Cardiac muscle cell (in vitro differentiated cells and primary cell): ENCODE results near the gene CDC42BPB. TPM values are rescaled to one million over a fixed set of nuclear protein-coding genes. Genes with fewer than 3 reads are reported as not detected.

Experiments used
- DNase-seq, 2 donors: peaks; one replicate each; pipeline versions ENCODE4 v3.0.0 to v3.0.0-alpha.2; 2010 to 2017; ENCODE audit warnings: low read depth in 1 of 2, low spot score in 1 of 2
- H3K27ac ChIP-seq: fragments of 200-600 bp; sonication (generic); 2 replicates; pipeline ENCODE4 v1.5.1; 2016
- H3K27me3 ChIP-seq: fragments of 200-600 bp; sonication (generic); 2 replicates; pipeline ENCODE4 v1.6.0; 2016; ENCODE audit warnings: control low read depth
- H3K36me3 ChIP-seq: fragments of 200-600 bp; sonication (generic); 2 replicates; pipeline ENCODE4 v1.5.1; 2016; ENCODE audit warnings: control low read depth
- H3K4me1 ChIP-seq: fragments of 200-600 bp; sonication (generic); 2 replicates; pipeline ENCODE4 v1.8.1; 2017; ENCODE audit warnings: low read depth, mild to moderate bottlenecking, mixed run types
- H3K4me3 ChIP-seq: fragments of 200-600 bp; sonication (generic); 2 replicates; pipeline ENCODE4 v1.5.1; 2016; ENCODE audit warnings: mild to moderate bottlenecking
- H3K9me3 ChIP-seq: fragments of 200-600 bp; sonication (generic); 2 replicates; pipeline ENCODE4 v1.5.1; 2017; ENCODE audit warnings: low read depth, mild to moderate bottlenecking, control low read depth
- polyA plus RNA-seq: library from polyadenylated mRNA; unstranded; fragments of >200 nt; fragmentation: Nextera tagmentation; extraction: Ambion mirVana; gene quantifications from 2 replicates; pipeline ENCODE4 v1.2.1, GENCODE V29; 2016
- total RNA-seq: library from RNA; depleted of rRNA; stranded (reverse); fragments of >200 nt; gene quantifications from 2 replicates; pipeline ENCODE4 v1.2.3, GENCODE V29; 2016
- TF ChIP-seq, protein P1 (sequence below): IDR thresholded peaks from 2 replicates; pipeline ENCODE4 v1.5.1; 2012; ENCODE audit warnings: low read depth, mild to moderate bottlenecking, low read length

Gene CDC42BPB
- total and polyA plus RNA-seq, 2 experiments from 2014 or later: 18.9 to 91.6 TPM

DNA sequence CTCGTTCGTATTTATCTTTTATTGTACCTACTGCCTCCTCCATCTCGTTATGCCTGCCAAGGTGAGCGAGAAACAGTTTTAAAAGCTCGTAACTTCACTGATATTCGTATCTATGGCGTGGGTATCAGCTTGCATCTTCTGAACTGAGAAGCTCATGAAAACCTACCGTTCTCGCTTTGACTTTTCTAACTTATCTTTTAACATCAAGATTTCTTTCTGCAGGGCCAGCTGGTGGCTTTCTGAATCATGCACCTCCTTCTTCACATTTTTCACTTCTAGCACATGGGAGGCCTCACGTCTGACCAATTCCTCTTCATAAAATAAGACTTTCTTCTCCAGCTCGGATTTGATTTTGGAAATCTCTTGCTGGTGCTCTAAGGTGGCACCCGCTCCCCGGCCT is 89.0 kb downstream of the CDC42BPB start:
- Histone ChIP-seq H3K4me3 (no peak overlapping the region), H3K4me1 (no peaks in the 10 kb centered on the region), H3K36me3 (peaks cover 65% of the 10 kb centered on the region), H3K9me3 (no peaks in the 10 kb centered on the region), H3K27ac (no peak overlapping the region), H3K27me3 (no peaks in the 10 kb centered on the region)
- TF ChIP-seq, protein P1, sequence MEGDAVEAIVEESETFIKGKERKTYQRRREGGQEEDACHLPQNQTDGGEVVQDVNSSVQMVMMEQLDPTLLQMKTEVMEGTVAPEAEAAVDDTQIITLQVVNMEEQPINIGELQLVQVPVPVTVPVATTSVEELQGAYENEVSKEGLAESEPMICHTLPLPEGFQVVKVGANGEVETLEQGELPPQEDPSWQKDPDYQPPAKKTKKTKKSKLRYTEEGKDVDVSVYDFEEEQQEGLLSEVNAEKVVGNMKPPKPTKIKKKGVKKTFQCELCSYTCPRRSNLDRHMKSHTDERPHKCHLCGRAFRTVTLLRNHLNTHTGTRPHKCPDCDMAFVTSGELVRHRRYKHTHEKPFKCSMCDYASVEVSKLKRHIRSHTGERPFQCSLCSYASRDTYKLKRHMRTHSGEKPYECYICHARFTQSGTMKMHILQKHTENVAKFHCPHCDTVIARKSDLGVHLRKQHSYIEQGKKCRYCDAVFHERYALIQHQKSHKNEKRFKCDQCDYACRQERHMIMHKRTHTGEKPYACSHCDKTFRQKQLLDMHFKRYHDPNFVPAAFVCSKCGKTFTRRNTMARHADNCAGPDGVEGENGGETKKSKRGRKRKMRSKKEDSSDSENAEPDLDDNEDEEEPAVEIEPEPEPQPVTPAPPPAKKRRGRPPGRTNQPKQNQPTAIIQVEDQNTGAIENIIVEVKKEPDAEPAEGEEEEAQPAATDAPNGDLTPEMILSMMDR: no peak
- DNase-seq: no peak

DNA sequence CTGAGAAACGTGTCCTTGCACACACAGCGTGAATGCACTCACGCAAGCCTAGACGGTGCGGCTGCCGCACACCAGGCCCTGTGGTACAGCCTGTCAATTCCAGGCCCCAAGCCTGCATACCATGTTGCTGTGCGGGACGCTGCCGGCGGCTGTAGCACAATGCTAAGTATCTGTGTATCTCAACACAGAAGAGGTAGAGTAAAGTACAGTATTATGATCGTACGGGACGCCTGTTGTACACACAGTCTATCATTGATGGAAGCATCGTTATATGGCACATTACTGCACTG is 89.9 kb downstream of the CDC42BPB start:
- Histone ChIP-seq H3K4me3 (no peak overlapping the region), H3K27ac (no peak overlapping the region), H3K27me3 (no peaks in the 10 kb centered on the region), H3K36me3 (peaks cover 72% of the 10 kb centered on the region), H3K4me1 (no peaks in the 10 kb centered on the region), H3K9me3 (no peaks in the 10 kb centered on the region)
- TF ChIP-seq, protein P1: no peak
- no peak for DNase-seq

DNA sequence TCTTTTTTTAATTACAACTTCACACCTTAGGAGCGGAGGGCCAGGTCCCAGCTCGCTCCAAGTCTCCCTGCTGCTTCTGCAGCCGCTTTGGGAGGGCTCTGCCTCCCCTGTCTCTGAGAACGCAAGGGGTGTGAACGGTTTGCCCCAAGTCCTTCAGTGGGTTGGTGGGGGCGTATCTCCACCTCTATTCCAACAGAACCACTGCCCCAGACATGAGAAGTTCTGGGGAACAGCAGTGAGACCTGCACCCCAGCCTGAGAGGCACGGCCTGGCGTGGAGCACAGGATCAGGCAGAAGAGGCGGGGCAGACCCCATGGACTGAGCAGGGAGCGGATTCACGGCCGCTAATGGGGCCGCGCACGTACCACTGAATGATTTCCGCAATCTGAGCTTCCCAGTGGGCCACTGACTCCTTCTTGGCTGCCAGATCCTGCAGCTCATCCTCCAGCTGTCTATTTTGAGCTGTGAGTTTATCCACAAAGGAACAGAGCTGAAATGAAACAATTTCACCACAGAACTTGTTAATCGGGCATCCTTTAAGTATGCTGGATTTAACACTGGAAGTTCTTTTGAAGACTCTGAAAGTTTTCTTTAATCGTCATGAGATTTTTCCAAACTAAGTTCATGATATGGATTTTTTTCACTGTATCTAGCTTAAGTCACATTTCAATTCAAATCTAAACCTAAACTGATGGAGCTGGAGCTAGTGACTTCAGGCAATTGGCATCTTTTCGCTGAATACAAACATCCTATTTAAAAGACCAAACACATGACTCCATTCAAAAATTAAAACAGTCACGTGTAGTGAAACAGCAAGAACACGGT is 90.5 kb downstream of the CDC42BPB start:
- H3K36me3 ChIP-seq: peaks cover 74% of the 10 kb centered on the region

DNA sequence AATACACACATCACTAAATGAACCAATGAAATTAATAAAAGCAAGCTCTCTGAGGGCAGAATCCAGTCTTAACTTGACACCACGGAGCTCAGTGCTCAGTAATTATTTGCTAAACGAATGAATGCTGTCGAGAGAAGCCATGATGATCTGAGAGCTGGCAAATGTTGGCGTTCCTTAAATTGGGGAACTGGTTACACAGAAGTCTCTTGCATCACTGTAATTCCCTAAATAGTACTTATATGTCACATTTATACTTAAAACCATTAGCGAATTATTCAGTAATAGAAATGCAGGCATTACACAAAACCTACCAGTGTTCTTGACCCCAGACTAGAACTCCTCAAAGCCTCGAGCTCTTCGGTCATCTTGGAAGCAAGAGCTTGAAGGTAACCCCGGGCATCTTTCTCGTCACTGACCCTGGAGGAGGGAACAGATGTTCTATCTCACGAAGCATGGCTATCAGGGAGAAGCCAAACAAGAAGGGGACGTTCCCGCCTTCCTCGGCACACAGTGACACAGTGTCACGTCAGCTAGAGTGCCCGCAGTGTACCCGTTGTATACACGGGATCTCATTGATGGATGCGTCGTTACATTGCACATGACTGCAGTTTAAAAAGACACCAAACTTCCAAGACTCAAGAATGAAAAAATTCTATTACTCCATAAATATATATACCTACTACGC is 91.2 kb downstream of the CDC42BPB start:
- Histone ChIP-seq H3K27me3 (no peaks in the 10 kb centered on the region), H3K36me3 (peaks cover 77% of the 10 kb centered on the region), H3K27ac (no peak overlapping the region), H3K9me3 (no peaks in the 10 kb centered on the region), H3K4me1 (no peaks in the 10 kb centered on the region), H3K4me3 (no peak overlapping the region)
- TF ChIP-seq, protein P1: no peak
- DNase-seq: no peak

More for the DNA sequence above, 90.5 kb downstream of the CDC42BPB start:
- Histone ChIP-seq H3K27me3 (no peaks in the 10 kb centered on the region), H3K4me3 (no peak overlapping the region), H3K4me1 (no peaks in the 10 kb centered on the region), H3K27ac (no peak overlapping the region), H3K9me3 (no peaks in the 10 kb centered on the region)
- TF ChIP-seq, protein P1: no peak
- DNase-seq: no peak

DNA sequence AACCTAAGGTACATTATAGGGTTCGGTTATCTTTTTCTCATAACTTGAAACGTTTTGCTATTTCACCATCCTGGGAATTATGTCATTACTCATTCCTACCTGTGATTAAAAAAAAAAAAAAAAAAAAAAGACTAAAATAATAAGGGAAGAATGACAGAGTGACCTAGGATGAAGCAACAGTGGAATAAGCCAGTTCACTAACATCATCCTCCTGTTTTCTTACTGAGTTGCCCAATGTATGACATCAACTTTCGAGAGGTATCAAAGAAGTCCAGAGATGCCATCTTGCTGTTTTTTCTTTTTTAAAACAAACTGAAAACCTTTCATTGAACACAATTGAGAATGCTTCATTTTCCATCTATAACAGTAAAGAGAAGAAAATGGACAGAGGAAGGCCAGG is 92.1 kb downstream of the CDC42BPB start:
- peak in 1 of 2 donors; percentile 10 for DNase-seq
- no peak overlapping the region for H3K4me3 ChIP-seq
- no peak overlapping the region for H3K27ac ChIP-seq
- no peaks in the 10 kb centered on the region for H3K27me3 ChIP-seq
- H3K9me3 ChIP-seq: no peaks in the 10 kb centered on the region
- peaks cover 77% of the 10 kb centered on the region for H3K36me3 ChIP-seq
- no peaks in the 10 kb centered on the region for H3K4me1 ChIP-seq
- TF ChIP-seq, protein P1: no peak
